GM18520 (cell line): Measurements from ENCODE around the gene CCM2.

Experiments used
- ATAC-seq: cut with Tn5 transposase; IDR thresholded peaks from one replicate; pipeline ENCODE4 v1.9.1; 2021; ENCODE audit not compliant: unreplicated experiment

The CCM2 gene

DNA sequence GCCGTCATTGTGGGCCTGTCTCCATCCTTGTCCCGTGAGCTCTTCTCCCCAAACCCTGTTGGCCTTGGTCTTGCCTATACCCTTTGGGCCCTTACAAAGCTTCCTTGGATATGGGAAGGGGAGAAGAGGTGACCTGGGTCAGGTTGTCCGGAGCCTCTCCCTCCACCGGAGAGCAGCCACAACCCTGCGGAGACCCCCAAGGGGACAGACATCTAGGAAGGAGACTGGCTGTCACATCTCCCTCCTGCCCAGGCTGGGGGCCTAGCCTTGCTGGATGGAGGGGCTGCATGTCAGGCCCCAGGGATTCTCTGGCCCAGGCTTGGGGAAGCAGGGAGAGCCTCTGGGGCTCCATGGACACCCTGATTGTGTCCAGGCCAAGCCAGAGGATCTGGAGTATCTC is 76.9 kb downstream of the CCM2 start:
- ATAC-seq: no peak

DNA sequence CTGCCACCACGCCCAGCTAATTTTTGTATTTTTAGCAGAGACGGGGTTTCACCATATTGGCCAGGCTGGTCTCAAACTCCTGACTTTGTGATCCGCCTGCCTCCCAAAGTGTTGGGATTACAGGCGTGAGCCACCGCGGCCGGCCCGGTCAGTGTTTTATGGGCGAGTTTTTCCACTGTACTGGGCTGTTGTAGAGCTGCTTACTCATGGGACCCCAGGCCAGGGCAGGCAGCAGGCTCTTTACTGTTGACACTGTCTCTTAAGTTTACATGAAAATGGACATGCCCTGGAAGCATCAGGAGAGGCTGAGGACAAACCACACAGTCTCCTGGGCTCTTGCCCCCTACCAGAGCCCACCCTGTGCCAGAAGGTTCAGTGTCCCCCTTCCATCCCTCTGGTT is 77.6 kb downstream of the CCM2 start:
- ATAC-seq: no peak

DNA sequence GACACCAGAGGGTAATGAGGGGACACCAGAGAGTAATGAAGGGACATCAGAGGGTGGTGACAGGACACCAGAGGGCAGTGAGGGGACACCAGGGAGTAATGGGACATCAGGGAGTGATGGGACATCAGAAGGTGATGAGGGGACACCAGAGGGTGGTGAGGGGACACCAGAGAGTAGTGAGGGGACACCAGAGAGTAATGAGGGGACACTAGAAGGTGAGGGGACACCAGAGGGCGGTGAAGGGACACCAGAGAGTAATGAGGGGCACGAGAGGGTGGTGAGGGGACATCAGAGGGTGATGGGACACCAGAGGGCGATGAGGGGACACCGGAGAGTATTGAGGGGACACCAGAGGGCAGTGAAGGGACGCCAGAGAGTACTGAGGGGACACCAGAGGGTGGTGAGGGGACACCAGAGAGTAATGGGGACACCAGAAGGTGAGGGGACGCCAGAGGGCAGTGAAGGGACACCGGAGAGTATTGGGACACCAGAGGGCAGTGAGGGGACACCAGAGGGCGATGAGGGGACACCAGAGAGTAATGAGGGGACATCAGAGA is 78.2 kb downstream of the CCM2 start:
- ATAC-seq: no peak

DNA sequence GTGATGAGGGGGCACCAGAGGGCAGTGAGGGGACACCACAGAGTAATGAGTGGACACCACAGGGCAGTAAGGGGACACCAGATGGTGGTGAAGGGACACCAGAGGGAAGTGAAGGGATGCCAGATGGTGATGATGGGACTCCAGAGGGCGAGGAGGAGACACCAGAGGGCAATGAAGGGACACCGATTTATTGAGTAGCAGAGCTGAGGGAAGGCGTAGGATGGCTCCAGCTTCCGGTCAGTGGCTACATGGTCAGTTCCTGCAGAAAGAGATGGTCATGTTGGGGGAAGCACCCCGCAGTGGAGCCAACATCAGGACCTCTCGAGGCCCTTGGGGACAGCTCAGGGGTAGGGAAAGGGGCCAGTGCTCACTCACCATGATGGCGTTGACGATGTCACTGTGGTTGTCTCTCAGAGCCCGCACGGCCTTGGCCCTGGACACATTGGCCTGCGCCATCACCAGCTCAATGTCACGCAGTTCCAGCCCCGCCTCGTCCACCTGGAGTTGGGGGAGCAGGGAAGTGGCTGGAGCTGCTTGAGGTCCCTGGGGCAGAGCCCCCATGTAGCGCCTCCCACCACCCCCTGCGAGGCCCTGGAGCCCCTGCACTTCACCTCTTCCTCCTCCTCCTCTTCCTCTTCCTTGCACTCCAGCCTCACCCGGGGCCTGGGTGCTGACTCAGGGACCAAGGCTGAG is 80.4 kb downstream of the CCM2 start:
- ATAC-seq: no peak

DNA sequence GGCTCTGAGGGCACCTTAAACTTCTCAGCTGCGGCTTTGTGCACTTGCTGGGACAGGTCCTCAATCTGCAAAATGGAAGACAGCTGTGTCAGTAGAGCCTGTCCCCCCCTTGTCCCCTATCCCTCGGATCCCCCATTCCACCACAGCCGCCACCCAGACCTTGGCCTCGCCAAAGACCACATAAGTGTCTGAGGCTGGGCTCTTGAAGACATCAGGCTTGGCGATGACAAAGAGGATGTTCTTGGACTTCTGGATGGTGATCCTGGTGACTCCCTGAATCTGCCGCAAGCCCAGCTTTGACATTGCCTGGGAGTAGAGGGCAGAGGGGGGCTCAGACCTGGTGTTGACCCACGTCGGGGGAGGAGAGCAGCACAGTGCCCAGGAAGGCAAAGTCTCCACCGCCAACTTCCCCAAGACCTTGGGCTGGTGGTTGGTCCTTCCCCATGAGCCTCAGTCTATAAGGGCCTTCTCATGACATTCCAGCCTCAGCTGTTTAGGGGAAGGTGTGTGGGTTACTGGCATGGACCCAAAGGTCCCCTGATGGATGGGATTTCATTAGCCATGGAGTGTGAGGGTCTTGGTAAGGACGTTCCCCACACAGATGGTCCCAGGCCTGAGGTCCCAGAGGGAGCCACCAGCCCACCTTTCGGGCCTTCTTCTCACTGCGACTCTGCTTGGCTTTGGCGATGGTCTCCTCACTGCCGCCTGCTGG is 81.1 kb downstream of the CCM2 start:
- ATAC-seq: no peak

DNA sequence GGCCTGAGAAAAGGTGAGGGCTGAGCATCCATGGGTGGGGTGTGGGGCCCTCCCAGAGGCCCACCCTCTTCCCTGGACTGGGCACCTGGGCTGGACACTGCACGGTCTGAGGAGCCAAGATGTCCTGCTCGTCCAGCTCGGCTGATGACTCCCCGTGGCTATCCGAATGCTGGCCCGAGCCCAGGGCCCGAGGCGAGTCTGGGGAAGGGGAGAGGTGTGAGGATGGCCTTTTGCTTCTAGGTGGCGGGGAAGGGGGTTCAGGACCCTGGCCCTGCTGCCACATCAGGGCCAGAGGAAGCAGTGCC is 81.6 kb downstream of the CCM2 start:
- ATAC-seq: no peak

DNA sequence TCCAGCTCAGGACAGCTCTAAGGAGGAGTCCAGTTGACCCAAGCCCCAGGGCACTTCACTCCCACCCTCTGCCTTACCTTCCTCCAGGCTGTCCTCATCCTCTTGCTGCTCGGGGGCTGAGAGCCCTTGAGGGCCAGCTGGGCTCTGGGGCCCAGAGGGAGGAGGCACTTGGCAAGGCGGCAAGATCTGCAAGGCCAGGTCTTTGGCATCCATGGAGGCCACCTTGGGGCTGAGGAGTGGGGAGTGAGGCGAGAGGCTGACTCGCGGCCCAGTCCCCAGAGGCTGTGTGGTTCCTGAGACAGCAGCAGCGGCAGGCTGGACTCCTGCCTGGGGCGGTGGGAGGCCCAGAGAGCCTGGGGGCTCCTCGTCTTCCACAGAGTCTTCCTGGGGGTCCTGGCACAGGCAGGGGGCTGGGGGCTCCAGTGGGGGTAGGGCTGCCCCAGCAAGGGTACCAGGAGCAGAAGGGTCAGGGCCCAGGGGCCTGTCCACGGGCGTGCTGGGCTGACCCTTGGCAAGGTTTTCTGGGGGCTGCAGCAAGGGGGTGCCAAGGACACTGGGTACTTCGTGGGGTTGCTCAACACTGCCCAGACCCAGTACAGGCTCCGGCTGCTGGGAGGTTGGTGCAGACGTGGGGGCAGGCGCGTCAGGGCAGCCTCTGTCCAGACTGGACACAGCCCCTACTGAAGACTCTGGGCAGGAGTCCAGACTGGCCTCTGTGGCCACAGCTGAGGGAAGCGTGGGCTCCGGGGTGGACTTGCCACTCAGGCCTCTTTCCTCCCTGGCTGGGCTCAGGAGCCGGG is 82.2 kb downstream of the CCM2 start:
- no peak for ATAC-seq

DNA sequence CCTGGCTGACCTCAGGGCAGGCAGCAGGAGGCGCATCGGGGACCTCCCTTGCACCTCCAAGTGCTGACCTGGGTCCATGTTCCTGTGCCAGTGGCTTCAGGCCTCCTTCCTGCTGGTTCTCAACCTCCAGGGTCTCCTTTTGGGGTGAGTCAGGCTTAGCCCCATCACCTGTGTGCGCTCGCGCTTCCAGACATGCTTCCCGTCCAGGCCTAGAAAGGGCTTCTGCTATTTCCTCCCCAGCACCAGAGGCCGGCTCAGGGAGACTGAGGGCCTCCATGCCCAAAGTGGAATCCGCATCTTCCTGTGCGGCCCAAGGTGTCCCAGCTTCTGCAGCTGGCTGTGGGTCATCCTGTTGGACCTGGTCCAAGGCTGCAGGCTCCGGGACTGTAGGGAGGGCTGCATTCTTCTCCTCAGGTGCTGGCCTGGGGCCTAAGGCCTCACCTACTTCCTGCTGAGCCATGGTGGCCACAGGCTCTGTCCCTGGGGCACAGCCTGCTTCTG is 82.9 kb downstream of the CCM2 start:
- no peak for ATAC-seq

DNA sequence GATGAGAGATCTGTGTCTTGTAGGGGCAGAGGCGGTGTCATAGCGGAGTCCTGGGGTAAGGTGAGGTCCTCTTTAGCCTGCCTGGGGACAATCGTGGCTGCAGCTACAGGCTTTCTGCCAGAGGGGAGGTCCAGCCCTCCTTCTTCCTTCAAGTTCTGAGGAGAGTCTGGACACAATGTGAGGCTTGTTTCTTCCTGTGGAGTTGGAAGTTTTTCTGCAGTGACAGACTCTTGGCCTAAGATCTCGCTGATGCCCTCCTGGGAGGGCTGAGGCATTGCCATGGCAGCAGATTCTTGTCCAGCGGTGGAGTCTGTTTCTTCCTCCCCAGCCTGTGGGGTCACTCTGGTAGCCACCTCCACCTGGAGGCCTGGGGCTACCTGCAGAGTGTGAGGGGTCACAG is 84.3 kb downstream of the CCM2 start:
- ATAC-seq: no peak

DNA sequence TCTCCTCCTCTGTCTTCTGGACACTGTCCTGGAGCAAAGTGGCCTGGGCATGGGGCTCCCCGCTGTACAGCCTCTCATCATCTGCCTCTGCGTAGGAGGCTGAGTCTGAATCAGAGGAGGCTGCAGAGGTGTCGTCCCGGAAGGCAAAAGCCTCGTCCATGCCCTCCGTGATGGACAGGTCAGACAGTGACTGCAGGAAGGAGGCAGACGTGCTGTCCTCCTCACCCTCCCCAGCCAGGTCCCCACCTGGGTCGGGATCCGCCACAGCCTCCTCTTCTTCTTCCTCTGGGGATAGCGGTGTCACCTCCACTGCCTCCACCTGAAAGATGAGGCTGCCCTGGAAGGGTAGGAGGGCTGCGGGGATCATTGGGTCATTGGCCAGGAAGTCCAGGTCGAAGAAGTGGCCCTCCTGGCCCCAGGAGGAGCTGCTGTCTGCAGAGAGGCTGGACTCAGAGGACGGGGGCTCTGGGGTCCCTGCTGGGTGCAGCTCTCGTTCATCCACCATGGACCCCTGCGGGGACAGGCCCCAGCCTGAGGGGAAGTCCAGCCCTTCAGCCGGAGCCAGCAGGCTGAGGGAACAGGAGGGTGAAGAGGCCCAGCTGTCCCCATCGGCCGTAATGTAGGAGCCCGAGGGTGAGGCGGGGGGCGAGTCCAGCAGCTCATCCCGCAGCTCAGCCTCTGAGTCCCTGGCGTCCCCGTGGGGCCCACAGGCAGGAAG is 85.1 kb downstream of the CCM2 start:
- ATAC-seq: no peak

DNA sequence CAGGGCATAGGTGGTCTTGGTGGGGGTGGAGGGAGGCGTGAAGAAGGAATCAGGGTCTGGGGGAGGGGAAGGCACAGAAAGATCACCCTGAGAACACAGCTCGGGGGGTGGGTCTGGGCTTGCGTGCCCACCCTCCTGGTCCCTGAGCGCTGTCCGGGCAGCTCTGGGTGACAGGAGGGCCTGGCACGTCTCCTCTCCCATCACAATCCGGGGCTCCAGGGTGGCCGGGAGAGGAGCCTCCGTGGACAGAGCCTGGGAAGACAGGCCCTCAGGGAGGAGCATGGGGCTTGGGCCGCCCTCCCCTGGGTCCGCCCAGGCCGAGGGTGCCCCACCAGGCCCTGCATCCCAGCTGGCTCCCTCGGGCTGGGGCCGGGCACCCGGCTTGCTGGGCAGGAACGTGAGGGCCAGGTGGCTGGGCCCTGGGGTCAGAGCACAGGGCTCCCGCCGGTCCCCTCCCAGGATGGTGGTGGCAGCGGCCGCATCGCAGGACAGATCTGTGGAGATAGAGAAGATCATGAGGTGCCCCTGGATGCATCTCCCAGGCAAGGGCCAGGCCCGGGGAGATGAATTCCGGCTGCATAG is 85.7 kb downstream of the CCM2 start:
- ATAC-seq: no peak

DNA sequence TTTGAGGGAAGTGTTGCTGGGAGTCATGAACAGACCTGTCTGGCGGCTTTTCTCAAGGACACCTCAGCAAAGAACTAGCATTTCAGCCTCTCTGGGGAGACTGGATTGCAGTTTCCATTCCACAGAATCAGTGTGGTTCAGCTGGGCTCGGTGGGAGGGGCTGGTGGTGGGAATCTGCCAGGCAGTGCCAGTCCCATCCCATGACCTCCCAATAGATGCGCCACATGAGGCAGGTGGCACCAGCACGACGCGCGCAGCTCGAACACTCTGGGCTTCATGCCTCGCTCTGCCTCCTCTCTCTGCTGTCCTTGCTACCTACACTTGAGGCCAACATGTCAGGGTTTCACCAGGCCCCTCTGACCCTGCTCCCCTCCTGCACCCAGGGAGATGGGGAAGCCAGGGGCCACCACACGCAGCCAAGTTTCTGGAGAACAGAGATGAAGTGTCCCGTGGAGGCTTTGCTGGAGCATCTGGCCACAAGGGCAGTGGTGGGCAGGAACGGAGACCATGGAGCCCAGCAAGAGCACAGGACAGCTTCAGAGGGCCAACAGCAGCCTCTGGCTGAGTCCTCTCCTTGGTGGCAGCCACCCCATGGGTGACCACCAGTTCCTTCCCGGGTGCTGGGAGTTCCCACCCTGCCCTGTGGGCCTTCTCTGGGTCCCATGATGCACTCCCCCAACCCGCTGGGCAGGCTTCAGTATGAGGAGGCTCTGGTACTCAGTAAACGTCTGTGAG is 86.5 kb downstream of the CCM2 start:
- ATAC-seq: no peak

DNA sequence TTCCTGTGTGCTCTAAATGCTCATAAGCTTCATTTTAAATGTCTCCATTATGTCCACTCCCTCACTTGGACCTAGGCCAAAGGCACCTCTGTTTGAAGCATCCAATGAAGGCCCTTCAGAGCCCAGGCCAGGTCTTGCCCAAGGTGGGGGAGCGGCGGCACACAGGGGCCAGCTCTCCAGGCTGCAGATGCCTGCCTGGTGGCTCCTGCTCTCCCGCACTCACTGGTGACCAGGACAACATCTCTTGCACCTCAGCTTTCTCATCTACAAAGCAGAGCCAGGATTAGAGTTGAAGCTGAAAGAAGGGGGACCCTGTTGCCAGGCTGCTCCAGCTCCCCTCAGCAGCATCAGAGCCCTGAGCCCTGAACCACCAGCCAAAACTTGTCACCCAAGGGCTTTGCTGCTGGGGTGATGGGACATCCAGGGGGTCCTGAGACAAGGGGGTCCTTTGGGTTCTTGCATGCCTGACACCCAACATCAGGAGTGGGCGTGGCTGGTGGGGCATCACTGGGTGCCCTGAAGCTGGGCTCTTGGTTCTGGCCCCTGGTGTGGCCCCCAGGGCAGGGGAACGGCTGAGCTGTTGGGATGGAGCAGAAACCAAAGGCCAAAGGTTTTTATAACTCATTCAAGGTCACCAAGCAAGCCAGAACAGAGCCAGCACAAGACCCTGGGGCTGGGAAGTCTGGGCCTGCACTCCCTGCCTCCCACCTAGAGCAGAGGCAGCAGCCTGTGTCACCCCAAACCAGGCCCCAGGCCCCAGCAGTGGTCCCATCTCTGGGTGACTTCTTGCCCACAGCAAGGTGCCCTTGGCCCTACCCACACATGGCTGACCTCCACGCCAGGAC is 87.5 kb downstream of the CCM2 start:
- no peak for ATAC-seq

DNA sequence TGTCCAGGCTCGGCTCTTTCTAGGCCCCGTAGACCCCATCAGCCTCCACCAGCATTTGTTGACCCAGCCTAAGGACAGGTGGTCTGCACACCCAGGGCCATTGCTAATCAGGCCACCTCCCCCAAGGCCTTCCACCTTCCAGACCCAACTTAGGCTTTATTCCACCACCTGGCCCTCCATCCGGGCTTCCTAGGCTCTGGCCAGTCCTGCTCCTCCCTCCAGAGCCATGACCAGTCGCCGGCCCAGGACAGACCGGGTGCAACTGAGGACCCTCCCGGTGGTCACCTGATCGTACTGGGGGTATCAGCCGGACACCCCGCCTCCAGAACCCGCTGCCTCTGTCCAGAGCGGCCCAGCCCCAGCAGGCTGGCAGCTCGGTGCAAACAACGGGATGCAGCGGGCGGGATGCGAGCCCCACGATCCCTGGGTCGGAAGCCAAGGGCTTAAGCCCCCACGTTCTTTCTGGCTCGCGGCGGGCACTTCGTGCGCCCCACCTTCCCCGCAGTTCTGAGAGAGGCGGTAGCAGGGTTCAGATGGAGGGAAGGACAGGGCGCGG is 88.2 kb downstream of the CCM2 start:
- ATAC-seq: no peak

DNA sequence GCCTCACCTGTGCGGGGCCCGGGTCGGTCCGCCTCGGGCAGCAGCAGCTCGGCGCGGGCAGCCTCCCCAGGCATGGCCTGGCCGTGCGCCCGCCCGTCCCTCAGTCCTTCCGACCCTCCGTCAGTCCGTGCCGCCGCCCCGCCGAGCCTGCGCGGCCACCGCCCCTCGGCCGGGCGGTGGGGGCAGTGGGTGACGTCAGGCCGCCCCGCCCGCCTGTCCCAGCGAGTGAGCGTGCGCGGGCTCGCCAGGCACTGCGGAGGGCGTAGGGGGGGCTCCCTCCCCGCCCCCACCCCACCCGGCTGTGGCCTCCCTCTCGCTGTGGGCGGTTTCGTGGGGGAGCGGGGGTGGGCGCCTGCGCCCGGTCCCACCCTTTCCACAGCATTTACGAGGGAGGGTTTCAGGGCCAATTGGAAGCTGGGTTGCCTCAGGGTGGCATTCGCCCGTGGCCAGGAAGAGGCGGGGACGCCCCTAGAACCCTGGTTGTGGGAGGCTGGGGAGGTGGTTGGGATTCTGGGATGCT is 88.9 kb downstream of the CCM2 start, which contains the start of gene NACAD:
Gene NACAD, minus strand, starts transcription at position 149 of the 520 bp plus-strand sequence. Its CDS starts 75 bp downstream, at position 74.
- ATAC-seq: no peak

DNA sequence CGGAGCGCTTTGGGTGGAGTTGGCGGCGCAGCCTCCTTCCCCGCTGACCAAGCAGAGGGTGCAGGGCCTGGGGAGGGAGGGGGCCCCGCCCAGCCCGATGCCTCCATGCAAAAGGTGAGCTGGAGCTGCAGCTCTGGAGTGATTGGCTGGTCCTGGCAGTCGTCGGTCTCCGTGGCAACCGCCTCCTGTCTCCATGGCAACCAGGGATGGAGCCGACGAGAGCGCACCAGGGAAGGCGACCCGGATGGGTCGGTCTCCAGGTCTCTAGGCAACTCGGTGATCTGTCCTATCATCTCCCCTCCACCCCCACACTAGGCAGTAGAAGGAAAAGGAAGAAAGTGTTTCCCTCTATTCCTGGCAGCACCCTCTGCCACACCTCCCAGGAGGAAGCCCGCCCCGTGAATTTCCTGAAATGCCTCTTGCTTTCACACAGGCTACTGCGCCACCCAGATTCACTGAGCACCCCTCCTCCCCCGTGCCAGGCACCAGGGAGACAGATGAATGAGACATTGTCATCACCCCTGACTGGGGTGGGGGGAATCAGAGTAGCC is 89.4 kb downstream of the CCM2 start:
- no peak for ATAC-seq

DNA sequence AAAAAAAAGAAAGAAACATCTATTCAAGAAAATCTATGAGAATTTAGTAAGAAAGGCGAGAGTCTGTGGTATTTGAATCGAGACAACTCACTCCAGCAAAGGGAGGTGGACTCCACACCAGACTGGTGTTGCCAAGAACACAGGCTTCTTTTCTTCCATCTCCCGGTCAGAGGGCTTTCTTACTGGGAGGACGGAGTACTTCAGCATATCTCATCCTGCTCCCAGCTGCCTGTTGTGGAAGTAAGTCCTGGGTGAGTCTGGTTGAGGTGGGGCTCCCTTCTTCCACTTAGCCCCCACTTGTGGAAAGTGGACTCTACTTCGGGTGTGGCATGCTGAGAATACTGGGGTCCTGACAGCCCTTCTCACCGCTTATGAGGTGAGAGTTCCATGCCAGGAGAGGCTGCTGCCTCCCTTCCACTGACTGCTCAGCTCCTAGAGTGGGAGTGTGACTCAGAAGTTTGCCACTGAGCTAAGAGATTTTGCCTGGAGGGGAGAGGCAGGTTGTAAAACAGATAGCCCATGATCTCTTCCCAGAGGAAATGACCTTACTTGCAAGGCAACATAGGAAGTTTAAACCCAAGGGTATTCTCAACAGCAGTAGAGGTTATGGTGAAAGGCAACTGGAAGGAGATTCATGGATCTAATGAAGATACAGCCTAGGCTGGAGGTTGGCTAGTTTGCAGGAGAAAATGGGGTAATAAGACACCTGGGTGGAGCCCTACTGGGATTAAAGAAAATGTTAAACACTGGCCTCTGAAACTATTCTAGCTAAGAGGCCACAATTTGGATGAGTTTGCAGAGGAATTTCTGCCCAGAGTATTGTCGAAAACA is 92.3 kb downstream of the CCM2 start:
- ATAC-seq: no peak
